Left lung (tissue), 10 donors: ENCODE results near the gene KCNB1. TPM values are rescaled to one million over a fixed set of nuclear protein-coding genes. Genes with fewer than 3 reads are reported as not detected.

ENCODE experiments used
- ATAC-seq: fragments of 200-7000 bp; cut with Tn5 transposase; one replicate; pipeline ENCODE4 v1.9.1; 2020; ENCODE audit warnings: moderate library complexity
- DNase-seq, 4 donors: peaks; one replicate each; pipeline ENCODE4 v3.0.0-alpha.2; 2013 to 2020
- H3K27ac ChIP-seq, 2 donors: fragments of 200-600 bp; sonication (generic) in 1 of 2; one replicate each; pipeline versions ENCODE4 v1.5.0 to v1.8.0; 2020 to 2021
- H3K27me3 ChIP-seq, 2 donors: fragments of 200-600 bp; sonication (generic) in 1 of 2; one replicate each; pipeline versions ENCODE4 v1.5.0 to v1.8.0; 2020 to 2021
- H3K36me3 ChIP-seq, 2 donors: fragments of 200-600 bp; sonication (generic) in 1 of 2; one replicate each; pipeline versions ENCODE4 v1.5.0 to v1.8.0; 2020 to 2021
- H3K4me1 ChIP-seq, 2 donors: fragments of 200-600 bp; one replicate each; pipeline ENCODE4 v1.8.0; 2021
- H3K4me3 ChIP-seq, 2 donors: fragments of 200-600 bp; sonication (generic) in 1 of 2; one replicate each; pipeline versions ENCODE4 v1.5.0 to v1.8.0; 2020 to 2021; ENCODE audit warnings: mild to moderate bottlenecking in 1 of 2
- H3K9me3 ChIP-seq, 2 donors: fragments of 200-600 bp; sonication (generic) in 1 of 2; one replicate each; pipeline versions ENCODE4 v1.5.0 to v1.8.0; 2020 to 2021
- intact Hi-C, 2 donors: fragments of 100-400 bp; cut with DNase I; formaldehyde crosslinking; loops; one replicate each; pipeline versions ENCODE4 v1.11.2 to v1.14.2; 2022
- polyA plus RNA-seq, 6 donors: library from polyadenylated mRNA; unstranded; fragments of 120-200 nt; gene quantifications; one replicate each; pipeline ENCODE4 v1.2.1, GENCODE V29; 2013; ENCODE audit not compliant: insufficient read length in 6 of 6
- total RNA-seq, 2 donors: library from RNA; stranded (reverse); fragmentation: NEBNext Ultra II Directional; extraction: Animal tissue kit (Norgen Biotek cat#: 25700); gene quantifications; one replicate each; pipeline ENCODE4 v1.2.1, GENCODE V29; 2021
- TF ChIP-seq, protein P1 (sequence below), 2 donors: fragments of 200-600 bp; sonication (generic) in 1 of 2; IDR thresholded peaks; one replicate each; pipeline versions ENCODE4 v1.5.0 to v1.8.0; 2021; ENCODE audit warnings: antibody characterized with exemption in 2 of 2
- donor health status: DM: no; HTN: yes; CAD: no.
- donor health status: DM: no; HTN: no; CAD: no.

Gene KCNB1
- total and polyA plus RNA-seq, 8 donors: 0.26 to 1.2 (median 0.44) TPM

DNA sequence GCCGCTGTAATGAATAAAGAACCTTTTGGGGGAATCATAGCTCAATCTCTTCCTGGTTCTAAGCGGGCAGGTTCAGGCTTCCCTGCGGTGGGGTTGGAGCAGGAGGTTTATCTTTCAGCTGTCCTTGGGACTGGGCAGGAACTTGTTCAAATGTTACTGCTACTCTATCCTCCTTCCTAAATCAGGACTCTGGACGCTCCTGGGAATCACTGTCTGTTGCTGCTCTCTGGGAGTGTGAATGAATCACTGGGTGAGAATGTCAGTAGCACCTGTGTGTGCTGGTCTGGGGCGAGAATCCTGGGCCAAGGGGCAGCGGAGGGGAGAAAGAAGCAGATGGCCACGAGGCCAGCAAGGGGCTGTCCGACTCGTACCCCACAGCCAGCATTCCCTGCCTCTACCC, 139.2 kb downstream of the KCNB1 start:
- Histone ChIP-seq H3K9me3 (no peaks in the 10 kb centered on the region), H3K27ac (no peak overlapping the region), H3K4me1 (no peaks in the 10 kb centered on the region), H3K36me3 (no peaks in the 10 kb centered on the region), H3K4me3 (no peak overlapping the region), H3K27me3 (peaks cover 0 to 11% of the 10 kb centered on the region in 2 donors)
- TF ChIP-seq, protein P1, sequence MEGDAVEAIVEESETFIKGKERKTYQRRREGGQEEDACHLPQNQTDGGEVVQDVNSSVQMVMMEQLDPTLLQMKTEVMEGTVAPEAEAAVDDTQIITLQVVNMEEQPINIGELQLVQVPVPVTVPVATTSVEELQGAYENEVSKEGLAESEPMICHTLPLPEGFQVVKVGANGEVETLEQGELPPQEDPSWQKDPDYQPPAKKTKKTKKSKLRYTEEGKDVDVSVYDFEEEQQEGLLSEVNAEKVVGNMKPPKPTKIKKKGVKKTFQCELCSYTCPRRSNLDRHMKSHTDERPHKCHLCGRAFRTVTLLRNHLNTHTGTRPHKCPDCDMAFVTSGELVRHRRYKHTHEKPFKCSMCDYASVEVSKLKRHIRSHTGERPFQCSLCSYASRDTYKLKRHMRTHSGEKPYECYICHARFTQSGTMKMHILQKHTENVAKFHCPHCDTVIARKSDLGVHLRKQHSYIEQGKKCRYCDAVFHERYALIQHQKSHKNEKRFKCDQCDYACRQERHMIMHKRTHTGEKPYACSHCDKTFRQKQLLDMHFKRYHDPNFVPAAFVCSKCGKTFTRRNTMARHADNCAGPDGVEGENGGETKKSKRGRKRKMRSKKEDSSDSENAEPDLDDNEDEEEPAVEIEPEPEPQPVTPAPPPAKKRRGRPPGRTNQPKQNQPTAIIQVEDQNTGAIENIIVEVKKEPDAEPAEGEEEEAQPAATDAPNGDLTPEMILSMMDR (IDR thresholded peaks at IDR 0.05): no peak
- DNase-seq (no peak), ATAC-seq (no peak)
- intact Hi-C loops: no loop called here

DNA sequence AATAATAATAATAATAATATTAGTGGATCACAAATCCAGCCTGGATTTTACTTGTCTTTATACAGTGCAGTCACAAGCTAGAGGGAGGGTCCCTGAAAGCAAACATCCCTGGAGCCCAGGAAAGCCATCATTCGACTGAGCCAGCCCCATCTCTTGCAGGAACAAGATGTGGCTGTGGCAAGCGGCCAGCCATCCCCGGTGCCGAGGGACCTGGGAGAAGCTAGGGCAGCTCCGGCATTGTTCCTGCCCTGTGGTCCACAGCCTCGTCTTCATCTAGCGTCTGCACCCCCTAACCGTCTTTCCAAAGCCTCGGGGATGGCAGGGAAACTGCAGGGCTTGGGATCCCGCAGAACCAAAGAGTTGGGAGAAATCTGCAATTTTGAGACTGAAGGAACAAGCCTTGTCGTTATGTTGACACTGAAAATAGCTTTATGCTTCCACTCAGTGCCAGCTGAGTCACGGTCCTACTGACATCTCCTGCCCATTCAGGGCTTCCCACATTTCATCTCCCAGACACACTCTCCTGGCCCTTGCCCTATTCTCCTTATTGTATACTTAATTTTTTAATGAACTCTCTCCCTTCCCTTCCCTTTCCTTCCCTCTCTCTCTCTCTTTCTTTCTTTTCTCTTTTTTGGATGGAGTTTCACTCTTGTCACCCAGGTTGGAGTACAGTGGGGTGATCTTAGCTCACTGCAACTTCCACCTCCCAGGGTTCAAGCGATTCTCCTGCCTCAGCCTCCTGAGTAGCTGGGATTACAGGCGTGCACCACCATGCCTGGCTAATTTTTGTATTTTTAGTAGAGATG, 142.1 kb downstream of the KCNB1 start:
- intact Hi-C loops: no loop called here
- Histone ChIP-seq H3K4me3 (no peak overlapping the region), H3K4me1 (no peaks in the 10 kb centered on the region), H3K27ac (no peak overlapping the region), H3K36me3 (no peaks in the 10 kb centered on the region), H3K27me3 (peaks cover 0 to 7% of the 10 kb centered on the region in 2 donors), H3K9me3 (no peaks in the 10 kb centered on the region)
- ATAC-seq: no peak
- peak in 1 of 4 donors; percentile 76 for DNase-seq
- TF ChIP-seq, protein P1 (IDR thresholded peaks at IDR 0.05): no peak

DNA sequence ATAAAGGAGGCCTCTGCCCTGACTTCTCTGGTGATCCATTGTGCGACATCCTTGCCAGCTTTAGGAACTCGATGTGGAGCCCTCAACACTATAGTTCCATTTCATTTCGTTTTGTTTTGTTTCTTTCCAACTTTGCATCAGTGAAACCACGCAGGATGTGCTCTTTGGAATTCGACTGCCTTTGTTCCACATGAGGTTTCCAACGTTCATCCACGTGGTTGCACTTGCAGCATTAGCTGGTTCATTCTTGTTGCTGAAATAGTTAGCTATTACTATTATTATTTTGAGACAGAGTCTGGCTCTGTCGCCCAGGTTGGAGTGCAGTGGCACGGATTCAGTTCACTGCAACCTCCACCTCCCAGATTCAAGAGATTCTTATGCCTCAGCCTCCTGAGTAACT, 143.3 kb downstream of the KCNB1 start:
- intact Hi-C loops: loop anchor here (10.0 kb wide), 2 partner anchors 146 to 166 kb away; partner anchors contain the start of gene KCNB1 (in 1 of the 2)
- H3K27me3 ChIP-seq: no peaks in the 10 kb centered on the region
- ATAC-seq (no peak), DNase-seq (no peak)
- no peak overlapping the region for H3K4me3 ChIP-seq
- H3K27ac ChIP-seq: no peak overlapping the region
- TF ChIP-seq, protein P1 (IDR thresholded peaks at IDR 0.05): no peak
- H3K9me3 ChIP-seq: no peaks in the 10 kb centered on the region
- H3K36me3 ChIP-seq: no peaks in the 10 kb centered on the region
- H3K4me1 ChIP-seq: no peaks in the 10 kb centered on the region

DNA sequence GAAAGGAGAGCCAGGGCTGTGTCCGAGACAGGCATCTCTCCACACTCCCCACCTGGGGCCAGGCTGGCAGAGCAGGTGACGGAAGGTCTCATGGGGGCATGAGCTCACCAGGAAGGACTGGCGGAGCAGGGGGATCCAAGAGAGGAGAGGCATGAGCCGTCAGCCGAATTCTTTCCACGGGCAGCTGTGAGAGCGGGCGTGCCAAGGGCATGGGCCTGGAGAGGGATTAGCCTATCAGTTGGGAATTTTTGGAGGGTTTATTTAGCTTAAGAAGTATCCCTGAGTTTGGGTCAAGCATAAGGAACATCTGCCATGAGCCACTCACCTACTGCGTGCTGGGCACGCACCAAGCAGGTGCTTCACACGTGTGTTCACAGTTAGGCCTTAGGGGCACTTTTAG, 144.4 kb downstream of the KCNB1 start:
- no peak overlapping the region for H3K4me3 ChIP-seq
- no peak for DNase-seq
- H3K36me3 ChIP-seq: no peaks in the 10 kb centered on the region
- H3K27me3 ChIP-seq: peaks cover 0 to 7% of the 10 kb centered on the region in 2 donors
- no peaks in the 10 kb centered on the region for H3K9me3 ChIP-seq
- intact Hi-C loops: loop anchor here (10.0 kb wide), 2 partner anchors 147 to 167 kb away; partner anchors contain the start of gene KCNB1 (in 1 of the 2)
- no peaks in the 10 kb centered on the region for H3K4me1 ChIP-seq
- H3K27ac ChIP-seq: no peak overlapping the region
- TF ChIP-seq, protein P1 (IDR thresholded peaks at IDR 0.05): no peak
- no peak for ATAC-seq

DNA sequence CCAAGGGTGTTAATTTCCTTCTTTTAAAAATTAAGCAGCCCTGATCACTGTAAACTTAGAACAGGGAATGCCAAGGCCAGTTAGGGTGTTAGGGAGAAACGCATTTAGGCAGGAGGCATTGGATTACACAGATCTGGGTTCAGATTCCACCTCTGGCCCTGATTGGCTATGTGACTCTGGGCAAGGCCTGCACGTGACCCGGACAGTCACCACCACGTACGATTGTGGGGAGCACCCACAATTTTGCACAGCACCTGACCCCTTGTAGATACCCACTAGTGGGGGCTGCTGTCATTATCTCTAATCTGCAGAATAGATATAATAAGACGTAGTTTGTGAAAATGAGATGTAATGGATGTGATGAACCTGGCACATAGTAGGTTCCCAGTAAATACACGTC, 145.1 kb downstream of the KCNB1 start:
- Histone ChIP-seq H3K27ac (no peak overlapping the region), H3K36me3 (no peaks in the 10 kb centered on the region), H3K4me3 (no peak overlapping the region), H3K9me3 (no peaks in the 10 kb centered on the region), H3K4me1 (no peaks in the 10 kb centered on the region), H3K27me3 (peaks cover 0 to 13% of the 10 kb centered on the region in 2 donors)
- intact Hi-C loops: loop anchor here (10.0 kb wide), 2 partner anchors 147 to 167 kb away; partner anchors contain the start of gene KCNB1 (in 1 of the 2)
- DNase-seq (no peak), ATAC-seq (no peak)
- TF ChIP-seq, protein P1 (IDR thresholded peaks at IDR 0.05): no peak
